Measurements from ENCODE around the gene CCDC102B.

- TF ChIP-seq CTCF (IDR thresholded peaks at IDR 0.05) (no peak), POLR2A (IDR thresholded peaks at IDR 0.05) (no peak)
These were observed 63.5 kb downstream of the CCDC102B start for GRCh38 chr18:68861365-68861764.
